PC-3 (cell line): ENCODE results near the gene TLR8. TPM values are rescaled to one million over a fixed set of nuclear protein-coding genes. Genes with fewer than 3 reads are reported as not detected.

Experiments
- ATAC-seq: fragments of 200-7000 bp; cut with Tn5 transposase; 2 replicates; pipeline ENCODE4 v1.9.1; 2020; ENCODE audit warnings: mild to moderate bottlenecking, moderate library complexity
- BruUV-seq: library from RNA; stranded (reverse); fragments of 400-500 nt; replicated peaks from 2 replicates; lab custom pipeline; 2021; lab: Mats Ljungman, UMichigan
- CTCF ChIA-PET: fragments of 300-600 bp; sonication (Branson Sonifier 250); formaldehyde crosslinking; loops from one replicate; lab custom pipeline; 2022; ENCODE audit warnings: antibody characterized with exemption; lab: Charles Lee
- POLR2A ChIA-PET: fragments of 300-600 bp; sonication (Branson Sonifier 250); formaldehyde crosslinking; loops from one replicate; lab custom pipeline; 2022; ENCODE audit warnings: antibody characterized with exemption; ENCODE audit not compliant: unreplicated experiment; lab: Charles Lee
- DNase-seq: peaks from one replicate; pipeline ENCODE4 v3.0.0-alpha.2; 2015
- H2AFZ ChIP-seq: fragments of 300-600 bp; sonication (generic); 2 replicates; pipeline ENCODE4 v1.6.0; 2016; ENCODE audit warnings: antibody characterized with exemption, low read length
- H3F3A ChIP-seq: fragments of 300-600 bp; sonication (generic); one replicate; pipeline ENCODE4 v1.6.0; 2017; ENCODE audit warnings: antibody characterized with exemption, low read length, control low read depth, mild to moderate bottlenecking; ENCODE audit not compliant: unreplicated experiment
- H3K27ac ChIP-seq: fragments of 300-600 bp; sonication (generic); 2 replicates; pipeline ENCODE4 v1.5.1; 2016; ENCODE audit warnings: mild to moderate bottlenecking, low read length
- H3K27me3 ChIP-seq: fragments of 300-600 bp; sonication (generic); 2 replicates; pipeline ENCODE4 v1.6.1; 2016; ENCODE audit warnings: low read length, mixed read lengths
- H3K36me3 ChIP-seq: fragments of 300-600 bp; sonication (generic); 2 replicates; pipeline ENCODE4 v1.6.1; 2016; ENCODE audit warnings: low read depth, mixed run types, low read length, mixed read lengths
- H3K4me1 ChIP-seq: fragments of 300-600 bp; sonication (generic); 2 replicates; pipeline ENCODE4 v1.5.1; 2016; ENCODE audit warnings: low read length; ENCODE audit not compliant: insufficient read depth
- H3K4me2 ChIP-seq: fragments of 300-600 bp; sonication (generic); 2 replicates; pipeline ENCODE4 v1.6.0; 2016; ENCODE audit warnings: low read length
- H3K4me3 ChIP-seq: fragments of 300-600 bp; sonication (generic); 2 replicates; pipeline ENCODE4 v1.5.1; 2016; ENCODE audit warnings: mild to moderate bottlenecking, low read length, mixed read lengths
- H3K79me2 ChIP-seq: fragments of 300-600 bp; sonication (generic); 2 replicates; pipeline ENCODE4 v1.6.1; 2017; ENCODE audit warnings: low read length, mixed read lengths
- H3K9ac ChIP-seq: fragments of 300-600 bp; sonication (generic); 2 replicates; pipeline ENCODE4 v1.6.0; 2016; ENCODE audit warnings: mild to moderate bottlenecking, low read length
- H3K9me2 ChIP-seq: fragments of 300-600 bp; sonication (generic); replicated peaks from 2 replicates; pipeline ENCODE4 v1.6.1; 2016; ENCODE audit warnings: mixed run types, low read length, mixed read lengths
- H3K9me3 ChIP-seq: fragments of 300-600 bp; sonication (generic); 2 replicates; pipeline ENCODE4 v1.6.1; 2016; ENCODE audit warnings: low read length, mixed read lengths
- H4K20me1 ChIP-seq: fragments of 300-600 bp; sonication (generic); 2 replicates; pipeline ENCODE4 v1.6.1; 2016; ENCODE audit warnings: low read length, mixed read lengths
- EZH2 ChIP-seq: fragments of 300-600 bp; sonication (generic); IDR thresholded peaks from one replicate; pipeline ENCODE4 v1.6.1; 2017; ENCODE audit warnings: antibody characterized with exemption, mild to moderate bottlenecking, low read length; ENCODE audit not compliant: unreplicated experiment
- EZH2phosphoT487 ChIP-seq: fragments of 300-600 bp; sonication (generic); IDR thresholded peaks from 2 replicates; pipeline ENCODE4 v1.6.1; 2018; ENCODE audit warnings: mild to moderate bottlenecking, antibody characterized with exemption, low read length, borderline replicate concordance
- intact Hi-C: fragments of 100-400 bp; cut with micrococcal nuclease; formaldehyde crosslinking; loops from 2 replicates; pipeline ENCODE4 v1.9.0; 2023
- total RNA-seq: library from RNA; depleted of rRNA; stranded (reverse); fragments of >200 nt; gene quantifications from 2 replicates; pipeline ENCODE4 v1.2.3, GENCODE V29; 2014
- TF ChIP-seq, protein P1 (sequence below): fragments of 300-600 bp; sonication (generic); conservative IDR thresholded peaks from 2 replicates; pipeline ENCODE4 v1.5.1; 2017; ENCODE audit warnings: antibody characterized with exemption, low read depth, mild to moderate bottlenecking, low read length

The TLR8 gene
- total RNA-seq, 1 experiment from 2014 or later = not detected

DNA sequence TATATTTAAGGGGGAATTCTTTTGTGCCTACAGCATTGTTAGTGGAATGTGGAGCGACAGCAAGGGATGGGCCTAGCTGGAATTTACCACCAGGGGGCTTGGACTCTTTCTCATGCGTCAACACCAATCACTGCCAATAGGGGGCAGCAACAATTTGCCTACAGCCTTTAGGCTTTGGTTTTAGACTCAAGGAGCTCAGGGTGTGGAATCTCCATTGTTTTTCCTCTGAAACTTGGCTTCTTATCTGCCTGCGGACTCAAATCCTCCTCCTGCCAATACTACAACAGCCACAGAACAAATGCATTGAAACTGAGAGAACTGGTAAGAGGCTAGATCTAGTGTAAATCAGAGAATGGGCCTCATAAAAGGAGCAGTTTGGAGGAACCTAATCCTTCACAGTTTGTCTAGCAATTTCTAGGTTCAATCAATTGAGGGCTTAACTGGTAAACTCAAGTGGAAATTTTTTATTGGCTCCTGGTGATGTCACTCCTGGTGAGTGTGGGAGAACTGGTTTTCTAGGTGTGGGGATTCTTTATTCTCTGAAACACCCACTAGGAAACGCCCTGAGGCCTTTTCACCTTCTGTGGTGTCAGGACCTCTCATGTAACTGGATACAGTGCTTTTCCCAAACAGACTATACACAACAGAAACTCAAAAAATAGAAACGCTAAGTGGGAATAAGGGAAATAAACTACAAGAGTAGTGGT, 40.6 kb downstream of the TLR8 start:
- H3F3A ChIP-seq = no peaks in the 10 kb centered on the region
- peak overlapping the region; percentile 41 for H3K4me3 ChIP-seq
- ChIA-PET POLR2A (interaction anchor here (0.6 kb wide), 1 partner anchor 22 kb away, joined by 3 read pairs; no protein-coding TSS in a partner anchor), CTCF (interaction anchor here (0.5 to 1.3 kb wide), 16 partner anchors 27 to 1088 kb away, joined by 3 to 13 read pairs (median 4); no protein-coding TSS in a partner anchor)
- BruUV-seq = TSS peak; percentile 99
- no peaks in the 10 kb centered on the region for H3K27me3 ChIP-seq
- peak; percentile 86 for ATAC-seq
- H3K4me2 ChIP-seq = peak overlapping the region; percentile 71
- H3K4me1 ChIP-seq = peaks cover 25% of the 10 kb centered on the region
- H3K79me2 ChIP-seq = no peaks in the 10 kb centered on the region
- TF ChIP-seq, protein P1, sequence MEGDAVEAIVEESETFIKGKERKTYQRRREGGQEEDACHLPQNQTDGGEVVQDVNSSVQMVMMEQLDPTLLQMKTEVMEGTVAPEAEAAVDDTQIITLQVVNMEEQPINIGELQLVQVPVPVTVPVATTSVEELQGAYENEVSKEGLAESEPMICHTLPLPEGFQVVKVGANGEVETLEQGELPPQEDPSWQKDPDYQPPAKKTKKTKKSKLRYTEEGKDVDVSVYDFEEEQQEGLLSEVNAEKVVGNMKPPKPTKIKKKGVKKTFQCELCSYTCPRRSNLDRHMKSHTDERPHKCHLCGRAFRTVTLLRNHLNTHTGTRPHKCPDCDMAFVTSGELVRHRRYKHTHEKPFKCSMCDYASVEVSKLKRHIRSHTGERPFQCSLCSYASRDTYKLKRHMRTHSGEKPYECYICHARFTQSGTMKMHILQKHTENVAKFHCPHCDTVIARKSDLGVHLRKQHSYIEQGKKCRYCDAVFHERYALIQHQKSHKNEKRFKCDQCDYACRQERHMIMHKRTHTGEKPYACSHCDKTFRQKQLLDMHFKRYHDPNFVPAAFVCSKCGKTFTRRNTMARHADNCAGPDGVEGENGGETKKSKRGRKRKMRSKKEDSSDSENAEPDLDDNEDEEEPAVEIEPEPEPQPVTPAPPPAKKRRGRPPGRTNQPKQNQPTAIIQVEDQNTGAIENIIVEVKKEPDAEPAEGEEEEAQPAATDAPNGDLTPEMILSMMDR = peak; percentile 99
- TF ChIP-seq EZH2 = no peak
- TF ChIP-seq EZH2phosphoT487 = no peak
- no peaks in the 10 kb centered on the region for H3K9me2 ChIP-seq
- no peaks in the 10 kb centered on the region for H3K9me3 ChIP-seq
- H2AFZ ChIP-seq = peak overlapping the region; percentile 44
- intact Hi-C loops = loop anchor here (1.0 to 5.0 kb wide), 3 partner anchors 28 to 541 kb away; partner anchors contain the start of gene TMSB4X
- peak overlapping the region; percentile 72 for H3K9ac ChIP-seq
- H3K36me3 ChIP-seq = no peaks in the 10 kb centered on the region
- H3K27ac ChIP-seq = peak overlapping the region; percentile 93
- DNase-seq = peak; percentile 93
- H4K20me1 ChIP-seq = no peaks in the 10 kb centered on the region

- no TSS peak for BruUV-seq
Measured at GRCh38 chrX:12947545-12948235, 41.3 kb downstream of the TLR8 start.

More at GRCh38 chrX:12947545-12948235, 41.3 kb downstream of the TLR8 start:
- Histone ChIP-seq H2AFZ (no peak overlapping the region), H3K27me3 (no peaks in the 10 kb centered on the region), H3K9me2 (no peaks in the 10 kb centered on the region), H3F3A (no peaks in the 10 kb centered on the region), H3K36me3 (no peaks in the 10 kb centered on the region), H3K4me1 (peaks cover 25% of the 10 kb centered on the region), H3K9ac (peak overlapping the region; percentile 72), H3K27ac (peak overlapping the region; percentile 93), H3K9me3 (no peaks in the 10 kb centered on the region), H4K20me1 (no peaks in the 10 kb centered on the region), H3K79me2 (no peaks in the 10 kb centered on the region), H3K4me2 (peak overlapping the region; percentile 71), H3K4me3 (no peak overlapping the region)
- no peak for DNase-seq
- no peak for ATAC-seq
- ChIA-PET POLR2A (no interaction called here), CTCF (interaction anchor here (0.6 to 0.8 kb wide), 2 partner anchors 176 to 481 kb away, joined by 3 read pairs; no protein-coding TSS in a partner anchor)
- TF ChIP-seq EZH2phosphoT487 (no peak), EZH2 (no peak)
- TF ChIP-seq, protein P1 = no peak
- intact Hi-C loops = loop anchor here (1.0 to 5.0 kb wide), 3 partner anchors 27 to 541 kb away; partner anchors contain the start of gene TMSB4X
